Activated CD4-positive, alpha-beta T cell treated with anti-CD3 and anti-CD28 coated beads, Interleukin-2, amount 10 ng/mL, durations not matched to agents 24 days and 14 days (primary cell): ENCODE data around the gene MMP14. TPM values are rescaled to one million over a fixed set of nuclear protein-coding genes. Genes with fewer than 3 reads are reported as not detected.
"Not testable (repeated sequence)": the region's sequence is repeated elsewhere in the genome, so short reads cannot be mapped to it uniquely, and the experiment has no call there.

ENCODE experiments used
- DNase-seq: peaks from one replicate; pipeline ENCODE4 v3.0.0; 2022
- H3K27ac Mint-ChIP-seq: one replicate; pipeline ENCODE4 v1.8.0; 2022; ENCODE audit warnings: mild to moderate bottlenecking, mixed read lengths
- H3K27me3 Mint-ChIP-seq: one replicate; pipeline ENCODE4 v1.8.0; 2022; ENCODE audit warnings: mixed read lengths
- H3K36me3 Mint-ChIP-seq: one replicate; pipeline ENCODE4 v1.8.0; 2022; ENCODE audit warnings: low read depth, mild to moderate bottlenecking, mixed read lengths
- H3K4me1 Mint-ChIP-seq: one replicate; pipeline ENCODE4 v1.8.0; 2021; ENCODE audit warnings: mixed read lengths
- H3K4me3 Mint-ChIP-seq: one replicate; pipeline ENCODE4 v1.8.0; 2022; ENCODE audit warnings: mild to moderate bottlenecking, moderate library complexity, mixed read lengths
- H3K9me3 Mint-ChIP-seq: one replicate; pipeline ENCODE4 v1.8.0; 2021; ENCODE audit warnings: mixed read lengths
- intact Hi-C: fragments of 100-400 bp; cut with micrococcal nuclease; formaldehyde crosslinking; loops from one replicate; pipeline ENCODE4 v1.15.1; 2023
- total RNA-seq: library from RNA; stranded (reverse); gene quantifications from 2 replicates; pipeline ENCODE4 v1.2.3, GENCODE V29; 2022

MMP14 gene
- total RNA-seq, 1 donor from 2014 or later: 3.2 TPM

GRCh38 chr14:22852178-22852577 lies 15.8 kb downstream of the MMP14 start:
- intact Hi-C loops: loop anchor here (2.0 to 10.0 kb wide), 4 partner anchors 19 to 937 kb away; partner anchors contain the start of genes DAD1 and LRP10
- not testable (repeated sequence) for H3K27me3 Mint-ChIP-seq, H3K27ac Mint-ChIP-seq, H3K9me3 Mint-ChIP-seq, H3K36me3 Mint-ChIP-seq, H3K4me3 Mint-ChIP-seq, DNase-seq
- peaks cover 30% of the 10 kb centered on the region for H3K4me1 Mint-ChIP-seq

GRCh38 chr14:22852599-22852939 lies 16.2 kb downstream of the MMP14 start:
- peak overlapping the region; percentile 78 for H3K27ac Mint-ChIP-seq

GRCh38 chr14:22852940-22853767 lies 16.8 kb downstream of the MMP14 start:
- intact Hi-C loops: loop anchor here (1.0 to 10.0 kb wide), 7 partner anchors 18 to 938 kb away; partner anchors contain the start of genes DAD1 and LRP10
- peaks cover 33% of the 10 kb centered on the region for H3K4me1 Mint-ChIP-seq
- H3K4me3 Mint-ChIP-seq: peak overlapping the region; percentile 87
- H3K9me3 Mint-ChIP-seq: no peaks in the 10 kb centered on the region
- DNase-seq: peak; percentile 97
- H3K27me3 Mint-ChIP-seq: peaks cover 10% of the 10 kb centered on the region
- peak overlapping the region; percentile 78 for H3K27ac Mint-ChIP-seq
- no peaks in the 10 kb centered on the region for H3K36me3 Mint-ChIP-seq

More at GRCh38 chr14:22852599-22852939, 16.2 kb downstream of the MMP14 start:
- peaks cover 10% of the 10 kb centered on the region for H3K27me3 Mint-ChIP-seq
- H3K4me3 Mint-ChIP-seq: peak overlapping the region; percentile 87
- no peak for DNase-seq
- intact Hi-C loops: loop anchor here (2.0 to 10.0 kb wide), 4 partner anchors 18 to 938 kb away; partner anchors contain the start of genes DAD1 and LRP10
- H3K4me1 Mint-ChIP-seq: peaks cover 30% of the 10 kb centered on the region
- H3K9me3 Mint-ChIP-seq: no peaks in the 10 kb centered on the region
- no peaks in the 10 kb centered on the region for H3K36me3 Mint-ChIP-seq

- H3K27ac Mint-ChIP-seq, H3K4me3 Mint-ChIP-seq, H3K36me3 Mint-ChIP-seq, DNase-seq, H3K9me3 Mint-ChIP-seq, H3K27me3 Mint-ChIP-seq: not testable (repeated sequence)
- intact Hi-C loops: loop anchor here (5.0 to 10.0 kb wide), 2 partner anchors 267 to 939 kb away; partner anchors contain the start of gene DAD1
- H3K4me1 Mint-ChIP-seq: peaks cover 39% of the 10 kb centered on the region
Observed at GRCh38 chr14:22854296-22854695, 17.9 kb downstream of the MMP14 start.

GRCh38 chr14:22854963-22855724 lies 18.8 kb downstream of the MMP14 start:
- no peak for DNase-seq
- Mint-ChIP-seq H3K27ac (no peak overlapping the region), H3K4me3 (no peak overlapping the region), H3K9me3 (no peaks in the 10 kb centered on the region), H3K36me3 (no peaks in the 10 kb centered on the region), H3K27me3 (peaks cover 7% of the 10 kb centered on the region), H3K4me1 (peaks cover 39% of the 10 kb centered on the region)
- intact Hi-C loops: loop anchor here (5.0 to 10.0 kb wide), 2 partner anchors 268 to 940 kb away; partner anchors contain the start of gene DAD1

GRCh38 chr14:22856428-22856827 lies 20.0 kb downstream of the MMP14 start:
- intact Hi-C loops: loop anchor here (10.0 kb wide), 1 partner anchor 942 kb away; no protein-coding TSS in a partner anchor

GRCh38 chr14:22860377-22860776 lies 24.0 kb downstream of the MMP14 start:
- H3K27me3 Mint-ChIP-seq: peaks cover 25% of the 10 kb centered on the region
- H3K4me1 Mint-ChIP-seq: peaks cover 15% of the 10 kb centered on the region
- H3K27ac Mint-ChIP-seq, H3K36me3 Mint-ChIP-seq, intact Hi-C loops, DNase-seq, H3K9me3 Mint-ChIP-seq, H3K4me3 Mint-ChIP-seq: not testable (repeated sequence)

More at GRCh38 chr14:22856428-22856827, 20.0 kb downstream of the MMP14 start:
- Mint-ChIP-seq H3K9me3 (peaks cover 2% of the 10 kb centered on the region), H3K27me3 (peaks cover 14% of the 10 kb centered on the region), H3K27ac (no peak overlapping the region), H3K36me3 (no peaks in the 10 kb centered on the region), H3K4me1 (peaks cover 35% of the 10 kb centered on the region), H3K4me3 (no peak overlapping the region)
- DNase-seq: no peak

GRCh38 chr14:22861651-22862050 lies 25.3 kb downstream of the MMP14 start:
- DNase-seq: no peak
- intact Hi-C loops: no loop called here
- H3K4me3 Mint-ChIP-seq: no peak overlapping the region
- peaks cover 8% of the 10 kb centered on the region for H3K9me3 Mint-ChIP-seq
- H3K36me3 Mint-ChIP-seq: peaks cover 5% of the 10 kb centered on the region
- H3K27ac Mint-ChIP-seq: no peak overlapping the region
- H3K27me3 Mint-ChIP-seq: peaks cover 21% of the 10 kb centered on the region
- H3K4me1 Mint-ChIP-seq: peaks cover 11% of the 10 kb centered on the region

- Mint-ChIP-seq H3K4me3 (no peak overlapping the region), H3K36me3 (peaks cover 5% of the 10 kb centered on the region), H3K9me3 (peaks cover 8% of the 10 kb centered on the region), H3K4me1 (peaks cover 2% of the 10 kb centered on the region), H3K27ac (no peak overlapping the region), H3K27me3 (peaks cover 18% of the 10 kb centered on the region)
- intact Hi-C loops: no loop called here
- DNase-seq: no peak
Observed at GRCh38 chr14:22864979-22865378, 28.6 kb downstream of the MMP14 start.

- no peak overlapping the region for H3K27ac Mint-ChIP-seq
- no peak overlapping the region for H3K4me3 Mint-ChIP-seq
- no peak for DNase-seq
- peaks cover 16% of the 10 kb centered on the region for H3K27me3 Mint-ChIP-seq
- H3K9me3 Mint-ChIP-seq: peaks cover 8% of the 10 kb centered on the region
- peaks cover 5% of the 10 kb centered on the region for H3K4me1 Mint-ChIP-seq
- H3K36me3 Mint-ChIP-seq: peaks cover 5% of the 10 kb centered on the region
- intact Hi-C loops: no loop called here
Observed at GRCh38 chr14:22865424-22866405, 29.3 kb downstream of the MMP14 start.

- intact Hi-C loops: no loop called here
- peaks cover 1% of the 10 kb centered on the region for H3K36me3 Mint-ChIP-seq
- peaks cover 2% of the 10 kb centered on the region for H3K9me3 Mint-ChIP-seq
- peaks cover 7% of the 10 kb centered on the region for H3K27me3 Mint-ChIP-seq
- H3K27ac Mint-ChIP-seq: no peak overlapping the region
- no peak for DNase-seq
- H3K4me3 Mint-ChIP-seq: no peak overlapping the region
- H3K4me1 Mint-ChIP-seq: peaks cover 9% of the 10 kb centered on the region
Observed at GRCh38 chr14:22866874-22867273, 30.5 kb downstream of the MMP14 start.

- H3K4me3 Mint-ChIP-seq: peak overlapping the region; percentile 88
- H3K36me3 Mint-ChIP-seq: peaks cover 23% of the 10 kb centered on the region
- peaks cover 18% of the 10 kb centered on the region for H3K4me1 Mint-ChIP-seq
- intact Hi-C loops: loop anchor here (1.0 to 5.0 kb wide), 6 partner anchors 18 to 299 kb away; partner anchors contain the start of genes DAD1, MRPL52 and RBM23
- no peak for DNase-seq
- H3K27me3 Mint-ChIP-seq: no peaks in the 10 kb centered on the region
- H3K27ac Mint-ChIP-seq: peak overlapping the region; percentile 96
- H3K9me3 Mint-ChIP-seq: no peaks in the 10 kb centered on the region
Observed at GRCh38 chr14:22870811-22871223, 34.4 kb downstream of the MMP14 start.
